Heart right ventricle (tissue), 16 donors: ENCODE measurements around the gene GATAD2B. TPM values are rescaled to one million over a fixed set of nuclear protein-coding genes. Genes with fewer than 3 reads are reported as not detected.
"Not testable (repeated sequence)": the region's sequence is repeated elsewhere in the genome, so short reads cannot be mapped to it uniquely, and the experiment has no call there.

Source experiments
- ATAC-seq, 8 donors: fragments of 200-7000 bp; cut with Tn5 transposase; one replicate each; pipeline ENCODE4 v1.9.1; 2020; ENCODE audit warnings: mild to moderate bottlenecking in 8 of 8, moderate library complexity in 8 of 8, moderate number of reproducible peaks in 1 of 8
- DNase-seq, 2 donors: peaks; one replicate each; pipeline ENCODE4 v3.0.0-alpha.2; 2020
- H3K27ac ChIP-seq, 10 donors: fragments of 200-600 bp; sonication (generic) in 2 of 10; one replicate each; pipeline versions ENCODE4 v1.5.0 to v1.8.0; 2020 to 2022; ENCODE audit warnings: mild to moderate bottlenecking in 3 of 10
- H3K27me3 ChIP-seq, 7 donors: fragments of 200-600 bp; one replicate each; pipeline ENCODE4 v1.8.0; 2021 to 2022; ENCODE audit warnings: mild to moderate bottlenecking in 2 of 7
- H3K36me3 ChIP-seq, 9 donors: fragments of 200-600 bp; sonication (generic) in 1 of 9; one replicate each; pipeline versions ENCODE4 v1.5.0 to v1.8.0; 2020 to 2022; ENCODE audit warnings: mild to moderate bottlenecking in 2 of 9
- H3K4me1 ChIP-seq, 9 donors: fragments of 200-600 bp; sonication (generic) in 1 of 9; one replicate each; pipeline versions ENCODE4 v1.5.0 to v1.8.0; 2020 to 2022; ENCODE audit warnings: mild to moderate bottlenecking in 4 of 9
- H3K4me3 ChIP-seq, 10 donors: fragments of 200-600 bp; sonication (generic) in 2 of 10; one replicate each; pipeline versions ENCODE4 v1.5.0 to v1.8.0; 2020 to 2022; ENCODE audit warnings: mild to moderate bottlenecking in 7 of 10, moderate library complexity in 2 of 10
- H3K9me3 ChIP-seq, 11 donors: fragments of 200-600 bp in 10 of 11; sonication (generic) in 2 of 11; one replicate each; pipeline versions ENCODE4 v1.5.0 to v1.8.0; 2013 to 2022; ENCODE audit warnings: mild to moderate bottlenecking in 2 of 11, control low read depth in 1 of 11, moderate library complexity in 1 of 11
- WGBS, 2 donors: extraction: QIAGEN DNeasy Blood & Tissue Kit; methylation state at CpG; one replicate each; pipeline ENCODE4 v1.1.7; 2013; ENCODE audit warnings: inconsistent platforms in 1 of 2; 5-methylcytosine and 5-hydroxymethylcytosine counted together
- intact Hi-C, 10 donors: fragments of 100-400 bp; cut with DNase I; formaldehyde crosslinking; loops; one replicate each; pipeline versions ENCODE4 v1.11.1 to v1.14.2; 2022
- polyA plus RNA-seq, 2 donors: library from polyadenylated mRNA; stranded (reverse); fragments of 200-250 nt; gene quantifications; one replicate each; pipeline ENCODE4 v1.2.3, GENCODE V29; 2013
- total RNA-seq, 10 donors: library from RNA; stranded (reverse); fragmentation: NEBNext Ultra II Directional in 3 of 10; extraction: Animal tissue kit (Norgen Biotek cat#: 25700) in 3 of 10; gene quantifications; one replicate each; pipeline versions ENCODE4 v1.2.1 to v1.2.4, GENCODE V29; 2021 to 2023
- TF ChIP-seq, protein P1 (sequence below), 9 donors: fragments of 200-600 bp; sonication (generic) in 2 of 9; IDR thresholded peaks; one replicate each; pipeline versions ENCODE4 v1.5.0 to v1.8.0; 2021 to 2022; ENCODE audit warnings: antibody characterized with exemption in 9 of 9, mild to moderate bottlenecking in 5 of 9, moderate library complexity in 1 of 9
- donor health status: Arrhythmogenic right ventricular cardiomyopathy.
- donor health status: ischemic (EF 13 %, LVEDD 7.1; RV severe dilation, severe dysfunction).
- donor health status: healthy with polysubstance abuse.
- donor health status: DM: no; HTN: yes; CAD: no.
- donor health status: DM: no; HTN: no; CAD: no.
- donor health status: ischemic (EF 25% LVEDD 6.9; RV normal size, moderate dysfunction).
- donor health status: ischemic (EF 25% LVEDD 5.7; RV mildly dilated, moderate dysfunction).
- donor health status: healthy.
- donor health status: DM: yes; HTN: yes; CAD: no.
- donor health status: Ischemic cardiomyopathy.
- donor health status: ischemic (EF 35%, LVEDD 5.7; RV mildly dilated, moderate dysfunction).
- donor health status: nonischemic (EF 11% LVEDD 7.7; RV severe dilation, severe dysfunction).
- donor health status: DM: yes; HTN: yes; CAD: no.
- donor health status: PGD.
- donor health status: ischemic (EF 29% LVEDD 5.4; RV normal size, mild dysfunction).
- donor health status: nonischemic (EF 23%, LVEDD 6.1; RV moderate dilation, normal function).

The GATAD2B gene
- total and polyA plus RNA-seq, 12 donors = 3.9 to 52.6 (median 41.9) TPM

DNA sequence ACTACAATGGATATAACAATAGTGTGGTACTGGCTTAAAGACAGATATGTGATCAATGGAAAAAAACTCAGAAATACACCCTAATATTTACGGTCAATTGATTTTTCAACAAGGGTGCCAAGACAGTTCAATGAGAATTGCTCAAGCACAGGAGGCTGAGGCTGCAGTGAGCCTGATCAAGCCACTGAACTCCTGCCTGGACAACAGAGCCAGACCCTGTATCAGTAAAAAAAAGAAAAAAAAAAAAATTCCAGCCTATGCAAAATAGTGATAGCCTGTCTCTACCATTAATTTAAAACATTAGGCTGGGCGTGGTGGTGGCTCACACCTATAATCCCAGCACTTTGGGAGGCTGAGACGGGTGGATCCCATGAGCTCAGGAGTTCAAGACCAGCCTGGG is 77.6 kb downstream of the GATAD2B start:
- intact Hi-C loops = no loop called here
- DNase-seq = no peak
- TF ChIP-seq, protein P1, sequence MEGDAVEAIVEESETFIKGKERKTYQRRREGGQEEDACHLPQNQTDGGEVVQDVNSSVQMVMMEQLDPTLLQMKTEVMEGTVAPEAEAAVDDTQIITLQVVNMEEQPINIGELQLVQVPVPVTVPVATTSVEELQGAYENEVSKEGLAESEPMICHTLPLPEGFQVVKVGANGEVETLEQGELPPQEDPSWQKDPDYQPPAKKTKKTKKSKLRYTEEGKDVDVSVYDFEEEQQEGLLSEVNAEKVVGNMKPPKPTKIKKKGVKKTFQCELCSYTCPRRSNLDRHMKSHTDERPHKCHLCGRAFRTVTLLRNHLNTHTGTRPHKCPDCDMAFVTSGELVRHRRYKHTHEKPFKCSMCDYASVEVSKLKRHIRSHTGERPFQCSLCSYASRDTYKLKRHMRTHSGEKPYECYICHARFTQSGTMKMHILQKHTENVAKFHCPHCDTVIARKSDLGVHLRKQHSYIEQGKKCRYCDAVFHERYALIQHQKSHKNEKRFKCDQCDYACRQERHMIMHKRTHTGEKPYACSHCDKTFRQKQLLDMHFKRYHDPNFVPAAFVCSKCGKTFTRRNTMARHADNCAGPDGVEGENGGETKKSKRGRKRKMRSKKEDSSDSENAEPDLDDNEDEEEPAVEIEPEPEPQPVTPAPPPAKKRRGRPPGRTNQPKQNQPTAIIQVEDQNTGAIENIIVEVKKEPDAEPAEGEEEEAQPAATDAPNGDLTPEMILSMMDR (IDR thresholded peaks at IDR 0.05) = no peak
- no peak for ATAC-seq
- H3K27me3 ChIP-seq = no peaks in the 10 kb centered on the region
- peaks cover 0 to 34% (median 8%) of the 10 kb centered on the region in 9 donors for H3K4me1 ChIP-seq
- H3K27ac ChIP-seq = no peak overlapping the region
- no peaks in the 10 kb centered on the region for H3K9me3 ChIP-seq
- 98 to 99% methylated on average over 3 of the region's 3 CpGs for WGBS, 2 donors
- H3K36me3 ChIP-seq = peaks cover 0 to under 1% (median 0%) of the 10 kb centered on the region in 9 donors
- no peak overlapping the region for H3K4me3 ChIP-seq

DNA sequence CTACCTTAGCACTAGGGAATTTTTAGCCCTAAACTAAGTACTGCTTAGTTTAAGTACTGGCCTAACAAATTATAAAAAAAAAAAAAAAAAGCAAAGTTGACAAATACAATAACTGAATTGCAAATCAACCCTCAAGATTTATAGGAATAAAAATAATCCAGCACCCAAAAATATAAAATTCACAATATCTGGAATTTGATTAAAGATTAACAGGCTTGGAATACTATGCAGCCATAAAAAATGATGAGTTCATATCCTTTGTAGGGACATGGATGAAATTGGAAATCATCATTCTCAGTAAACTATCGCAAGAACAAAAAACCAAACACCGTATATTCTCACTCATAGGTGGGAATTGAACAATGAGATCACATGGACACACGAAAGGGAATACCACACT is 78.4 kb downstream of the GATAD2B start:
- DNase-seq, H3K36me3 ChIP-seq, H3K9me3 ChIP-seq, H3K4me3 ChIP-seq, H3K27me3 ChIP-seq, H3K27ac ChIP-seq, ATAC-seq, intact Hi-C loops: not testable (repeated sequence)
- peaks cover 0 to 26% (median 8%) of the 10 kb centered on the region in 9 donors for H3K4me1 ChIP-seq
- WGBS, 2 donors = 89 to 100% methylated on average over 2 to 3 of the region's 3 CpGs

DNA sequence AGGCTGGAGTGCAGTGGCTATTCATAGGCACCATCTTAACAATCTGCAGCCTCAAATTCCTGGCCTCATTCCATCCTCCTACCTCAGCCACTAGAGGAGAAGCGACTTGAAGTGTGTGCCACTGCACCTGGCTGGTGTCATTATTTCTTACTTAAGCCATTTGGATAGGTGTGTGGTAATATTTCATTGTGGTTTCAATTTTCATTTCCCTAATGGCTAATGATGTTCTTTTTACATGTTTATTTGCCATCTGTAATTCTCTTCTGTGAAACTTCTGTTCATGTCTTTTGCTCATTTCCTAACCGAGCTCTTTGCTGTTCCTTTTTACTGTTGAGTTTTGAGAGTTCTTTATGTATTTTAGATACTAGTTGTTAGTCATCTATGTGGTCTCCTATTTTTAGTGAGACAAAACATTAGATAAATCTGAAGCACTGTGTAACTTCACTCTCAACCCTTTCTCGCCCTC is 80.7 kb downstream of the GATAD2B start:
- WGBS, 2 donors = 61 to 67% methylated on average over 3 of the region's 3 CpGs
- TF ChIP-seq, protein P1 (IDR thresholded peaks at IDR 0.05) = no peak

DNA sequence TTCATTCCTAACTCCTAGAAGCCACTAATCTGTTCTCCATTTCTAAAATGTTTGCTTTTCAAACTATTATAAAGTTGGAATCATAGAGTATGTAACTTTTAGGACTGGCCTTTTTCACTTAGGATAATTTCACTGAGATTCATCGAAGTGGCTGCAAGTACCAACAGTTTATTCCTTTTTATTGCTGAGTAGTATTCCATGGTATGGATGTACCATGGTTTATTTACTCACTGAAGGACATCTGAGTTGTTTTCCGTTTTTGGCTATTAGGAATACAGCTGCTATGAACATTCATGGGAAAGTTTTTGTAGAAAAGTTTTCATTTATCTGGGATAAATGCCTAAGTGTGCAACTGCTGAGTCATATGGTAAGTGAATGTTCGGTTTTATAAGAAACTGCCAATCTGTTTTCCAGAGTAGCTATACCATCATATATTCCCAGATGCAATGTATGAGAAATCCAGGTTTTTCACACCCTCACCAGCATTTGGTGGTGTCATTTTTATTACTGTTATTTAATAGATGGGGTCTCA is 81.2 kb downstream of the GATAD2B start:
- TF ChIP-seq, protein P1 (IDR thresholded peaks at IDR 0.05) = no peak
- peaks cover 0 to 22% (median 4%) of the 10 kb centered on the region in 9 donors for H3K4me1 ChIP-seq
- 91 to 92% methylated on average over 3 of the region's 3 CpGs for WGBS, 2 donors
- H3K4me3 ChIP-seq = no peak overlapping the region
- ATAC-seq = no peak
- H3K36me3 ChIP-seq = no peaks in the 10 kb centered on the region
- H3K27ac ChIP-seq = peak overlapping the region in 1 of 10 donors; percentile 21
- no peak for DNase-seq
- H3K9me3 ChIP-seq = no peaks in the 10 kb centered on the region
- no peaks in the 10 kb centered on the region for H3K27me3 ChIP-seq
- intact Hi-C loops = no loop called here

More for the DNA sequence above, 80.7 kb downstream of the GATAD2B start:
- intact Hi-C loops = no loop called here
- DNase-seq (no peak), ATAC-seq (no peak)
- no peaks in the 10 kb centered on the region for H3K36me3 ChIP-seq
- no peak overlapping the region for H3K4me3 ChIP-seq
- H3K27me3 ChIP-seq = no peaks in the 10 kb centered on the region
- H3K4me1 ChIP-seq = peaks cover 0 to 22% (median 4%) of the 10 kb centered on the region in 9 donors
- no peaks in the 10 kb centered on the region for H3K9me3 ChIP-seq
- H3K27ac ChIP-seq = peak overlapping the region in 2 of 10 donors; percentile 21 to 29

DNA sequence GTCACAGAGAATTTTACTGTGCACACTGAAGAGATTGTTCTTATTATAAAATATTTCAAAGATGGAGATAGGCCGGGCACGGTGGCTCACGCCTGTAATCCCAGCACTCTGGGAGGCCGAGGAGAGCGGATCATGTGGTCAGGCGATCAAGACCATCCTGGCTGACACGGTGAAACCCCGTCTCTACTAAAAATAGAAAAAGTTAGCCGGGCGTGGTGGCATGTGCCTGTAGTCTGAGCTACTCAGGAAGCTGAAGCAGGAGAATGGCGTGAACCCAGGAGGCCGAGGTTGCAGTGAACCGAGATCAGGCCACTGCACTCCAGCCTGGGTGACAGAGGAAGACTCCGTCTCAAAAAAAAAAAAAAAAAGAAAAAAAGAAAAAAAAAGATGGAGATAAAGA is 82.0 kb downstream of the GATAD2B start:
- DNase-seq, H3K36me3 ChIP-seq, H3K9me3 ChIP-seq, H3K27me3 ChIP-seq, H3K27ac ChIP-seq, H3K4me3 ChIP-seq, ATAC-seq, intact Hi-C loops: not testable (repeated sequence)
- WGBS, 2 donors = 64 to 66% methylated on average over 14 of the region's 14 CpGs
- peaks cover 0 to 22% (median 4%) of the 10 kb centered on the region in 9 donors for H3K4me1 ChIP-seq

DNA sequence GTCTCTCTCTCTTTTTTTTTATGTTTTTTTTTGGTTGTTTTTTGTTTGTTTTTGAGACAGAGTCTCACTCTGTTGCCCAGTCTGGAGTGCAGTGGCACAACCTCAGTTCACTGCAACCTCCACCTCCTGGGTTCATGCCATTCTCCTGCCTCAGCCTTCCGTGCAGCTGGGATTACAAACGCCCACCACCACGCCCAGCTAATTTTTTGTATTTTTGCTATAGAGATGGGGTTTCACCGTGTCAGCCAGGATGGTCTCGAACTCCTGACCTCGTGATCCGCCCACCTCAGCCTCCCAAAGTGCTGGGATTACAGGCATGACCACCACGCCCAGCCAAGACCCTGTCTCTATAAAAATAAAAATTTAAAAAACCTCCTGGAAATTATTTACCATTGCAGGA is 88.8 kb downstream of the GATAD2B start:
- intact Hi-C loops, DNase-seq, H3K27ac ChIP-seq: not testable (repeated sequence)

More for the DNA sequence above, 88.8 kb downstream of the GATAD2B start:
- peaks cover 0 to 13% (median 0%) of the 10 kb centered on the region in 9 donors for H3K36me3 ChIP-seq
- 94% methylated on average over 8 of the region's 8 CpGs for WGBS, 2 donors
- H3K9me3 ChIP-seq, ATAC-seq, H3K4me1 ChIP-seq, H3K27me3 ChIP-seq, H3K4me3 ChIP-seq: not testable (repeated sequence)
